SK-N-SH treated with all-trans-retinoic acid at 6 μM for 48 hours (cell line): ENCODE data around the gene TMC2.

Source experiments
- ARNTL ChIP-seq: fragments of 450-650 bp; formaldehyde crosslinking; IDR thresholded peaks from 2 replicates; pipeline ENCODE4 v1.5.0; 2020; ENCODE audit warnings: low read depth, mild to moderate bottlenecking, moderate library complexity, borderline replicate concordance
- CREB5 ChIP-seq: fragments of 250-450 bp; sonication (Bioruptor Pico); IDR thresholded peaks from 2 replicates; pipeline ENCODE4 v1.5.1; 2020; ENCODE audit warnings: low read depth, mild to moderate bottlenecking, moderate library complexity
- ESRRG ChIP-seq: fragments of 250-450 bp; sonication (Bioruptor Pico); IDR thresholded peaks from 2 replicates; pipeline ENCODE4 v1.6.1; 2021; ENCODE audit warnings: mild to moderate bottlenecking
- ISL1 ChIP-seq: fragments of 250-450 bp; sonication (Bioruptor Pico); IDR thresholded peaks from 2 replicates; pipeline ENCODE4 v2.1.2; 2022; ENCODE audit warnings: mild to moderate bottlenecking, moderate library complexity
- PATZ1 ChIP-seq: fragments of 250-450 bp; sonication (Bioruptor Pico); IDR thresholded peaks from 2 replicates; pipeline ENCODE4 v1.8.0; 2020; ENCODE audit warnings: mild to moderate bottlenecking, moderate library complexity, borderline replicate concordance
- PPARA ChIP-seq: fragments of 250-450 bp; sonication (Bioruptor Pico); IDR thresholded peaks from 2 replicates; pipeline ENCODE4 v1.5.0; 2020; ENCODE audit warnings: mild to moderate bottlenecking, borderline replicate concordance
- SNAI2 ChIP-seq: fragments of 250-450 bp; sonication (Bioruptor Pico); IDR thresholded peaks from 2 replicates; pipeline ENCODE4 v1.5.0; 2020; ENCODE audit warnings: mild to moderate bottlenecking, moderate library complexity
- TCF4 ChIP-seq: fragments of 250-450 bp; sonication (Bioruptor Pico); IDR thresholded peaks from 2 replicates; pipeline ENCODE4 v1.8.0; 2021; ENCODE audit warnings: mild to moderate bottlenecking, moderate library complexity, borderline replicate concordance
- TOX ChIP-seq: fragments of 250-450 bp; sonication (Bioruptor Pico); IDR thresholded peaks from 2 replicates; pipeline ENCODE4 v1.8.0; 2021; ENCODE audit warnings: mild to moderate bottlenecking, moderate library complexity, borderline replicate concordance
- ZC3H10 ChIP-seq: fragments of 250-450 bp; sonication (Bioruptor Pico); IDR thresholded peaks from 2 replicates; pipeline ENCODE4 v1.5.1; 2021; ENCODE audit warnings: mild to moderate bottlenecking, moderate library complexity
- ZFP3 ChIP-seq: fragments of 250-450 bp; sonication (Bioruptor Pico); IDR thresholded peaks from 2 replicates; pipeline ENCODE4 v1.5.0; 2020; ENCODE audit warnings: mild to moderate bottlenecking, moderate library complexity
- ZFP30 ChIP-seq: fragments of 450-650 bp; formaldehyde crosslinking; IDR thresholded peaks from 2 replicates; pipeline ENCODE4 v1.5.0; 2022; ENCODE audit warnings: mild to moderate bottlenecking, moderate library complexity
- ZNF70 ChIP-seq: fragments of 450-650 bp; formaldehyde crosslinking; IDR thresholded peaks from 2 replicates; pipeline ENCODE4 v1.5.0; 2020; ENCODE audit warnings: mild to moderate bottlenecking, moderate library complexity
- TF ChIP-seq, protein P1 (sequence below): fragments of 250-450 bp; sonication (Bioruptor Pico); IDR thresholded peaks from 2 replicates; pipeline ENCODE4 v1.8.0; 2021; ENCODE audit warnings: low read depth, mild to moderate bottlenecking, moderate library complexity, borderline replicate concordance

- TF ChIP-seq ZFP3 (CRISPR knock-in tag) (no peak), ZC3H10 (CRISPR knock-in tag) (no peak), PATZ1 (CRISPR knock-in tag) (no peak), TCF4 (CRISPR knock-in tag) (no peak), PPARA (CRISPR knock-in tag) (no peak), ZNF70 (CRISPR knock-in tag) (no peak), CREB5 (no peak), TOX (CRISPR knock-in tag) (no peak), SNAI2 (CRISPR knock-in tag) (no peak), ISL1 (CRISPR knock-in tag) (no peak), ZFP30 (CRISPR knock-in tag) (no peak), ARNTL (CRISPR knock-in tag) (no peak), ESRRG (no peak)
- TF ChIP-seq, protein P1, sequence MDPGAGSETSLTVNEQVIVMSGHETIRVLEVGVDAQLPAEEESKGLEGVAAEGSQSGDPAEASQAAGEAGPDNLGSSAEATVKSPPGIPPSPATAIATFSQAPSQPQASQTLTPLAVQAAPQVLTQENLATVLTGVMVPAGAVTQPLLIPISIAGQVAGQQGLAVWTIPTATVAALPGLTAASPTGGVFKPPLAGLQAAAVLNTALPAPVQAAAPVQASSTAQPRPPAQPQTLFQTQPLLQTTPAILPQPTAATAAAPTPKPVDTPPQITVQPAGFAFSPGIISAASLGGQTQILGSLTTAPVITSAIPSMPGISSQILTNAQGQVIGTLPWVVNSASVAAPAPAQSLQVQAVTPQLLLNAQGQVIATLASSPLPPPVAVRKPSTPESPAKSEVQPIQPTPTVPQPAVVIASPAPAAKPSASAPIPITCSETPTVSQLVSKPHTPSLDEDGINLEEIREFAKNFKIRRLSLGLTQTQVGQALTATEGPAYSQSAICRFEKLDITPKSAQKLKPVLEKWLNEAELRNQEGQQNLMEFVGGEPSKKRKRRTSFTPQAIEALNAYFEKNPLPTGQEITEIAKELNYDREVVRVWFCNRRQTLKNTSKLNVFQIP (CRISPR knock-in tag), result no peak
Measured at GRCh38 chr20:2585811-2586210, 49.4 kb downstream of the TMC2 start.
